ENCODE measurements around the gene C1QTNF1. TPM values are rescaled to one million over a fixed set of nuclear protein-coding genes. Genes with fewer than 3 reads are reported as not detected.
A peak's percentile ranks its signal among the peaks of the same experiment; 100 is the strongest.

The C1QTNF1 gene
- total RNA-seq, 2 experiments from 2014 or later: not detected

DNA sequence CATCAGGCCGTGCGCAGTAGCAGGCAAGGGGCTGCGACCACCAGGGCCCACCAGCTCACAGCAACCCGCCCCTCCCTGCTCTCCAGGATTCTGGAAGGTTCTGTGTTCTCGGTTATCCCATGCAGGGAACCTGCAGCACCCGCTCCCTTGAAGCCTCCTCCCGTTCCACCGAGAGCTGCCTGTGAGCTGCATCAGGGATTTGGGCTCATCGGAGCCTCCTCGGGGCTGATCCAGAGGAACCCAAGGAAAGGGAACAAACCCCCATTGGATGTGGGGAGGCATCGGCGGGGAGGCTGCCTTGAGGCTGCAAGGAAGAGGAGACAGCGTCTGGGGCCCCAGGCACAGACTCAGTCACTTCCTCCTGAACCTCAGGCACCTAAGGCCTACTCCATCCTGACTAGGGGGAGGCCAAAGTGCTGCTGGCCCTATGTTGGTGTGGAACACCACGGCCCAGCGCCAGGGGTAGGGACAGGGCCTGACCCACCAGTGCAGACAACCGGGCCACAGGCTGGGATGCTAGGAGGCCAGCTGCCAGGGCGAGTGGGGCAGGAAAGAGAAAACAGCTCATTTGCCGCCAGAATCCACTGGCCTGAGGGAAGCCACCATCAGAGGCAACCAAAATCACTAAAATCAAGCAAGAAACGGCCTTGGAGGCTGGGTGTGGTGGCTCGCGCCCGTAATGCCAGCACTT is 29.8 kb upstream of the C1QTNF1 start:
- Histone ChIP-seq H3K27ac (ENCODE audit: low read depth in 1 of 2, low read length in 2 of 2) (no peak overlapping the region), H3K4me3 (ENCODE audit: low read length) (no peak overlapping the region), H3K36me3 (ENCODE audit: insufficient read depth, low read length) (peaks cover 75% of the 10 kb centered on the region), H3K27me3 (ENCODE audit: control insufficient read depth in 1 of 2, insufficient read depth in 2 of 2, low read length in 2 of 2) (no peaks in the 10 kb centered on the region), H3K9me3 (ENCODE audit: control insufficient read depth in 1 of 2, insufficient read depth in 1 of 2, low read length in 2 of 2) (no peaks in the 10 kb centered on the region), H3K4me1 (ENCODE audit: insufficient read depth, low read length) (peaks cover 7% of the 10 kb centered on the region)
- TF ChIP-seq CTCF (IDR thresholded peaks at IDR 0.05): no peak
- ChIA-PET CTCF (no interaction called here), POLR2A (no interaction called here)
- H3K4me3 Mint-ChIP-seq: no peak overlapping the region
- intact Hi-C loops (cut with DNase I, micrococcal nuclease): loop anchor here in 1 of 2 experiments (2.0 kb wide), 1 partner anchor 89 kb away; no protein-coding TSS in a partner anchor
- H3K4me1 Mint-ChIP-seq (ENCODE audit: low read depth): peaks cover 8% of the 10 kb centered on the region
- DNase-seq: no peak
- no peaks in the 10 kb centered on the region for H3K27me3 Mint-ChIP-seq
- H3K27ac Mint-ChIP-seq: no peak overlapping the region
- H3K9me3 Mint-ChIP-seq: no peaks in the 10 kb centered on the region
- ATAC-seq (ENCODE audit: poor library complexity): no peak
- peaks cover 56% of the 10 kb centered on the region for H3K36me3 Mint-ChIP-seq (ENCODE audit: low read depth)

GRCh38 chr17:78995022-78995760 is 28.8 kb upstream of the C1QTNF1 start:
- no peak overlapping the region for H3K4me3 ChIP-seq (ENCODE audit: low read length)
- ATAC-seq (ENCODE audit: poor library complexity) (no peak), DNase-seq (peak in 1 of 14 experiments; percentile 19)
- H3K9me3 ChIP-seq (ENCODE audit: control insufficient read depth in 1 of 2, insufficient read depth in 1 of 2, low read length in 2 of 2): no peaks in the 10 kb centered on the region
- Mint-ChIP-seq H3K4me3 (no peak overlapping the region), H3K4me1 (ENCODE audit: low read depth) (peaks cover 8% of the 10 kb centered on the region), H3K9me3 (no peaks in the 10 kb centered on the region), H3K27me3 (no peaks in the 10 kb centered on the region), H3K36me3 (ENCODE audit: low read depth) (peaks cover 65% of the 10 kb centered on the region), H3K27ac (no peak overlapping the region)
- CTCF ChIA-PET: no interaction called here
- H3K27ac ChIP-seq (ENCODE audit: low read depth in 1 of 2, low read length in 2 of 2): no peak overlapping the region
- H3K27me3 ChIP-seq (ENCODE audit: control insufficient read depth in 1 of 2, insufficient read depth in 2 of 2, low read length in 2 of 2): no peaks in the 10 kb centered on the region
- POLR2A ChIA-PET: no interaction called here
- TF ChIP-seq CTCF (IDR thresholded peaks at IDR 0.05): no peak
- H3K36me3 ChIP-seq (ENCODE audit: insufficient read depth, low read length): peaks cover 79% of the 10 kb centered on the region
- intact Hi-C loops (cut with DNase I, micrococcal nuclease): no loop called here
- peaks cover 7% of the 10 kb centered on the region for H3K4me1 ChIP-seq (ENCODE audit: insufficient read depth, low read length)

- no peak overlapping the region for H3K4me3 Mint-ChIP-seq
- no peaks in the 10 kb centered on the region for H3K9me3 Mint-ChIP-seq
- CTCF ChIA-PET: interaction anchor here (0.6 kb wide), 1 partner anchor 151 kb away, joined by 3 read pairs; no protein-coding TSS in a partner anchor
- Histone ChIP-seq H3K9me3 (ENCODE audit: control insufficient read depth in 1 of 2, insufficient read depth in 1 of 2, low read length in 2 of 2) (no peaks in the 10 kb centered on the region), H3K36me3 (ENCODE audit: insufficient read depth, low read length) (peaks cover 81% of the 10 kb centered on the region), H3K4me3 (ENCODE audit: low read length) (no peak overlapping the region), H3K4me1 (ENCODE audit: insufficient read depth, low read length) (peaks cover 7% of the 10 kb centered on the region), H3K27ac (ENCODE audit: low read depth in 1 of 2, low read length in 2 of 2) (no peak overlapping the region), H3K27me3 (ENCODE audit: control insufficient read depth in 1 of 2, insufficient read depth in 2 of 2, low read length in 2 of 2) (no peaks in the 10 kb centered on the region)
- intact Hi-C loops (cut with DNase I, micrococcal nuclease): no loop called here
- H3K27me3 Mint-ChIP-seq: no peaks in the 10 kb centered on the region
- H3K4me1 Mint-ChIP-seq (ENCODE audit: low read depth): peaks cover 9% of the 10 kb centered on the region
- DNase-seq (no peak), ATAC-seq (ENCODE audit: poor library complexity) (no peak)
- peaks cover 67% of the 10 kb centered on the region for H3K36me3 Mint-ChIP-seq (ENCODE audit: low read depth)
- peak overlapping the region; percentile 36 for H3K27ac Mint-ChIP-seq
- no peak for TF ChIP-seq CTCF (IDR thresholded peaks at IDR 0.05)
- POLR2A ChIA-PET: no interaction called here
Observed at GRCh38 chr17:78995761-78996451, 28.1 kb upstream of the C1QTNF1 start.

Measured in CD4-positive, alpha-beta T cell (primary cell).